Tibial artery (tissue), 4 donors: Measurements from ENCODE around the gene CORO2A.

Experiments used
- DNase-seq, 2 donors: peaks; one replicate each; pipeline ENCODE4 v3.0.0-alpha.2; 2019
- H3K27ac ChIP-seq, 2 donors: fragments of 200-600 bp; sonication (generic) in 1 of 2; 1 replicate in 1 of 2; 2 replicates in 1 of 2; pipeline ENCODE4 v1.5.1; 2018 to 2019; ENCODE audit warnings: mild to moderate bottlenecking in 1 of 2
- H3K27me3 ChIP-seq, 2 donors: fragments of 200-600 bp; sonication (generic) in 1 of 2; one replicate each; pipeline versions ENCODE4 v1.5.1 to v1.6.0; 2016 to 2019
- H3K36me3 ChIP-seq, 3 donors: fragments of 200-600 bp; sonication (generic) in 2 of 3; one replicate each; pipeline ENCODE4 v1.5.1; 2016 to 2019; ENCODE audit warnings: mild to moderate bottlenecking in 2 of 3
- H3K4me1 ChIP-seq, 4 donors: fragments of 200-600 bp; sonication (generic) in 2 of 4; 1 replicate in 3 of 4; 2 replicates in 1 of 4; pipeline ENCODE4 v1.5.1; 2016 to 2019
- H3K4me3 ChIP-seq, 2 donors: fragments of 200-600 bp; sonication (generic) in 1 of 2; 1 replicate in 1 of 2; 2 replicates in 1 of 2; pipeline ENCODE4 v1.5.1; 2018 to 2019; ENCODE audit warnings: mild to moderate bottlenecking in 2 of 2
- H3K9me3 ChIP-seq, 3 donors: fragments of 200-600 bp; sonication (generic) in 1 of 3; one replicate each; pipeline ENCODE4 v1.5.1; 2016 to 2019
- CTCF ChIP-seq, 2 experiments: fragments of 200-600 bp in 1 of 2; fragments of 450-650 bp in 1 of 2; IDR thresholded peaks; one replicate each; pipeline ENCODE4 v1.5.1; 2017 to 2019; ENCODE audit warnings: antibody characterized with exemption in 2 of 2, mild to moderate bottlenecking in 1 of 2, moderate library complexity in 1 of 2
- intact Hi-C: fragments of 100-400 bp; cut with DNase I; formaldehyde crosslinking; loops from one replicate; pipeline ENCODE4 v1.15.0; 2023; ENCODE audit warnings: low total_unique reads

Gene CORO2A

DNA sequence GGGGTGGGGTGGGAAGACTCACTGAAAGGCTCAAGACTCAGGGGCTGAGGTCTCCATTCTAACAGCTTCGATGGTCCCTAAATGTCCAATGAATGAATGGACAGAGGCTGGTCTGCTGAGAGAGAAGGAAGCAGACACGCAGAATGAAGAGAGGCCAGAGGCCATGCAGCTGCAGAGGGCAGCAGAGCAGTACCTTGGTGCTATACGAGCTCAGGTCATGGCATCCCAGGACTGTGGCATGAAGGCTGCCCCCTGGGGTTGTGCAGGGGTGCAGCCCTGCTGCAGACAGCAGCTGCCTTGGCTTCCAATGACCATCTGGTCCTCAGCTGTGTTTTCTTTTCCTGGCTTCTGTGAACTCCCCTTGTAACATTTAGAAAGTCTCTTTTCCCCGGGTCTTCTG lies 15.2 kb upstream of the CORO2A start:
- Histone ChIP-seq H3K4me1 (peaks cover 0 to 7% (median 0%) of the 10 kb centered on the region in 4 donors), H3K4me3 (no peak overlapping the region), H3K9me3 (no peaks in the 10 kb centered on the region), H3K27me3 (no peaks in the 10 kb centered on the region), H3K36me3 (peaks cover 0 to 51% (median 25%) of the 10 kb centered on the region in 3 donors), H3K27ac (no peak overlapping the region)
- DNase-seq: no peak
- TF ChIP-seq CTCF (IDR thresholded peaks at IDR 0.05): no peak
- intact Hi-C loops: no loop called here

- peaks cover 0 to 44% (median 25%) of the 10 kb centered on the region in 3 donors for H3K36me3 ChIP-seq
- H3K27me3 ChIP-seq: no peaks in the 10 kb centered on the region
- intact Hi-C loops: no loop called here
- no peak overlapping the region for H3K4me3 ChIP-seq
- TF ChIP-seq CTCF (IDR thresholded peaks at IDR 0.05): no peak
- peaks cover 0 to 7% (median 0%) of the 10 kb centered on the region in 4 donors for H3K4me1 ChIP-seq
- H3K27ac ChIP-seq: no peak overlapping the region
- no peaks in the 10 kb centered on the region for H3K9me3 ChIP-seq
- no peak for DNase-seq
Measured at GRCh38 chr9:98206754-98207153, 14.3 kb upstream of the CORO2A start.

- Histone ChIP-seq H3K27ac (no peak overlapping the region), H3K4me3 (no peak overlapping the region), H3K4me1 (peaks cover 0 to 7% (median 0%) of the 10 kb centered on the region in 4 donors), H3K9me3 (no peaks in the 10 kb centered on the region), H3K27me3 (no peaks in the 10 kb centered on the region), H3K36me3 (peaks cover 0 to 37% (median 14%) of the 10 kb centered on the region in 3 donors)
- intact Hi-C loops: loop anchor here (2.0 kb wide), 1 partner anchor 58 kb away; no protein-coding TSS in a partner anchor
- no peak for TF ChIP-seq CTCF (IDR thresholded peaks at IDR 0.05)
- no peak for DNase-seq
Measured at GRCh38 chr9:98204692-98205091, 12.3 kb upstream of the CORO2A start.

DNA sequence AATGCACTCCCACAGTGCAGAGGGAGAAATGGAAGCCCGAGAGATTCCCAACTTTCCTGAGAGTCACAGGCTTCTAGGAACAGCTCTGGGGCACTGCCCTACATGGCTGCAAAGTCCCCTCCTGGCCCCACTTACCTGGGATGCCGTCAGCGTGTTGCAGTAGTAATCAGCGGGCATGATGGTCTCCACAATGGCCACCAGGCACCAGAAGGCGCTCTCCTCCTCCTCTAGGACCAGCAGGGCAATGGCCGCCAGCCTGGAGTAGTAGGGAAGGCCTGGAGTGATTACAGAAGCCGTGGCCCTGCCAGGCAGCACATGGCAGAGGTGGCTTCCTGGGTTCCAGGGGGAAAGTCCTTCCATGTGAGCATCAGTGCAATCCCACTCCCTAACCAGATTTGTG lies 10.7 kb upstream of the CORO2A start:
- H3K9me3 ChIP-seq: no peaks in the 10 kb centered on the region
- no peak overlapping the region for H3K4me3 ChIP-seq
- H3K27me3 ChIP-seq: no peaks in the 10 kb centered on the region
- DNase-seq: no peak
- H3K27ac ChIP-seq: no peak overlapping the region
- H3K36me3 ChIP-seq: peaks cover 0 to 37% (median 14%) of the 10 kb centered on the region in 3 donors
- TF ChIP-seq CTCF (IDR thresholded peaks at IDR 0.05): no peak
- intact Hi-C loops: no loop called here
- H3K4me1 ChIP-seq: peaks cover 0 to 7% (median 0%) of the 10 kb centered on the region in 4 donors

DNA sequence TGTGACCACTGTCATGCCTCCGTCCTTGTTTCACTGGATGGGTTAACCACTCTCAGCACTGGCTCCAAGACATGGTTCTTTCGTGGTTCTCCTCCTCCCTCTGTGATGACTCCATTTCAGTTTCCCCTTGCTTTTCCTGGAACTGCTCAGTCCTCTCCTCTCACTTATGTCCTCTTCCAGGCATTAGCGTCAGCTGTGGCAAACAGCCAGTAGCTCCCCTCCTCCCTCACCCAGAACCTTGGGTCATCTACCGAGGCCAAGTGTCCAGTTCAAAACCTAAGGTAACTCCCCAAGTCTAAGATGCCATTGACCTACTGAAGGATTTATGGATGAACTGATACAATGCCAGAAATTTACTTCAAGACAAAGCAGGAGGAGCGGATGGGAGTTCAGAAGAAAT lies 9.8 kb upstream of the CORO2A start:
- H3K27me3 ChIP-seq: no peaks in the 10 kb centered on the region
- DNase-seq: no peak
- H3K4me3 ChIP-seq: no peak overlapping the region
- no peaks in the 10 kb centered on the region for H3K9me3 ChIP-seq
- peaks cover 0 to 7% (median 0%) of the 10 kb centered on the region in 4 donors for H3K4me1 ChIP-seq
- H3K27ac ChIP-seq: no peak overlapping the region
- intact Hi-C loops: no loop called here
- H3K36me3 ChIP-seq: peaks cover 0 to 31% (median 14%) of the 10 kb centered on the region in 3 donors
- TF ChIP-seq CTCF (IDR thresholded peaks at IDR 0.05): no peak

DNA sequence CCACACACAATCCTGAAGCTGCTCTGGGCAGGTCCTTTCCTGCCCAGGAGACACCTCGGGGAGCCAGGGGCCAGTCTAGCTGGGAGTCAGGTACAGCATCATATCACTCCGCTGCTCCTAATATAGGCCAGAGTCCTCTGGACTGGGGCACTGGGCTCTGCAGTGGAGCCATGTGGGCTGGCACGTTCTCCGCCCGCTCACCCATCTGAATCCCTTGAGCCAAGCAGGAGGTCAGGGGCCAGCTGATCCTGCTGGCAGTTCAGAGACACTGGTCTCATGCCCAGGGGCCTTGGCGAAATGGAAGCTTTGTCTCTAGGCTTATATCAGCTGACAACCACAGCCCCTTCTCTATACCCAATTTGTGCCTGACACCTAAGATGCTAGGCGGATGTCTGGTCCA lies 9.3 kb upstream of the CORO2A start:
- Histone ChIP-seq H3K27ac (no peak overlapping the region), H3K27me3 (no peaks in the 10 kb centered on the region), H3K36me3 (peaks cover 0 to 31% (median 14%) of the 10 kb centered on the region in 3 donors), H3K4me3 (no peak overlapping the region), H3K4me1 (peaks cover 0 to 7% (median 0%) of the 10 kb centered on the region in 4 donors), H3K9me3 (no peaks in the 10 kb centered on the region)
- intact Hi-C loops: no loop called here
- no peak for DNase-seq
- no peak for TF ChIP-seq CTCF (IDR thresholded peaks at IDR 0.05)
